Stimulated activated CD8-positive, alpha-beta memory T cell treated with anti-CD3 and anti-CD28 coated beads, Interleukin-15, amount 100 ng/mL, for 24 hours (primary cell): ENCODE results near the gene SLC25A45.
"Not testable (repeated sequence)": the region's sequence is repeated elsewhere in the genome, so short reads cannot be mapped to it uniquely, and the experiment has no call there.

Experiments used
- DNase-seq: peaks from one replicate; pipeline ENCODE4 v3.0.0-alpha.2; 2020; ENCODE audit warnings: low read depth

The SLC25A45 gene

DNA sequence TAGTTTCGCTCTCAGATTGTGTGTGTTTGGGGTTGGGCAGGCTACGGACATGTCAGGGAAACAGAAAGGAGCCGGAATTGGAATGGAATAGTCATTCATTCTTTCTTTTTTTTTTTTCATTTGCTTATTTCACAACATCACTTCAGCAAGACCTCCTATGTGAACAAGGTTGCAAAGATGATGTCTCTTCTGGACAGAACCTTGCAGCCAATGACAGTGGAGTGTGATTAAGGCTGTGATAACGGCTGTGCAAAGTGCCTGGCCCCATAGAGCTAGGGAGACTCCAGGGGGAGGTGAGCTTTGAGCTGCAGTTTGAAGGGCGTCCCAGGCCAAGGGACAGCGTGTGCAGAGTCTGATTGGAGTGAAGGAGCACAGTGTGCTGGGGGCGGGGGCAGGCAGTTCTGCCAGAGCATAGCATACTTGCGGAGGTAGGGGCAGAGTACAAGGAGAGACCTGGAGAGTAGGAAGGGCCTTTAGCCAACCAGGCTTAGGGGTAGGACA is 24.5 kb downstream of the SLC25A45 start:
- DNase-seq: no peak

DNA sequence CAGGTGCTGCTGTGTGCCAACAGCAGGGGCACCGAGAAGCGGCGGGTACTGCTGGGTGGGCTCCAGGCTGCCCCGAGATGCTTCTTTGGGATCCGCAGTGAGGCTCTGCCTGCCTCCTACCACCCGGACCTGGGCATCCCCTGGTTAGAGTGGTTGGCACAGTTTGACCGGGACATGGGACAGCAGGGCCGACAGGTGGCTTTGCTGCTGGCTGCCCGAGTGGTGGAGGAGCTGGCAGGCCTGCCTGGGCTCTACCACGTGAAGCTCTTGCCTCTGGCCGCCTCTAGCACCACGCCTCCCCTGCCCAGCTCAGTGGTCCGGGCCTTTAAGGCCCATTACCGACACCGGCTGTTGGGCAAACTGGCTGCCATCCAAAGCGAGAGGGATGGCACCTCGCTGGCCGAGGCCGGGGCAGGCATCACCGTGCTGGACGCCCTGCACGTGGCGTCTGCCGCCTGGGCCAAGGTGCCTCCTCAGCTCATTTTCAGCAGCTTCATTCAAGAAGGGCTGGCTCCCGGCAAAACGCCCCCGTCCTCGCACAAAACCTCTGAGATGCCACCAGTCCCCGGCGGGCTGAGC is 26.0 kb downstream of the SLC25A45 start:
- no peak for DNase-seq

- no peak for DNase-seq
These were observed 26.6 kb downstream of the SLC25A45 start for GRCh38 chr11:65355776-65356393.

GRCh38 chr11:65355013-65355775 is 27.3 kb downstream of the SLC25A45 start:
- no peak for DNase-seq

GRCh38 chr11:65354265-65355012 is 28.0 kb downstream of the SLC25A45 start, which contains the start of gene TIGD3:
TSS of gene TIGD3 (plus strand) at chr11:65354751. CDS start at chr11:65355809, 1,058 bp downstream.
- peak; percentile 91 for DNase-seq

DNA sequence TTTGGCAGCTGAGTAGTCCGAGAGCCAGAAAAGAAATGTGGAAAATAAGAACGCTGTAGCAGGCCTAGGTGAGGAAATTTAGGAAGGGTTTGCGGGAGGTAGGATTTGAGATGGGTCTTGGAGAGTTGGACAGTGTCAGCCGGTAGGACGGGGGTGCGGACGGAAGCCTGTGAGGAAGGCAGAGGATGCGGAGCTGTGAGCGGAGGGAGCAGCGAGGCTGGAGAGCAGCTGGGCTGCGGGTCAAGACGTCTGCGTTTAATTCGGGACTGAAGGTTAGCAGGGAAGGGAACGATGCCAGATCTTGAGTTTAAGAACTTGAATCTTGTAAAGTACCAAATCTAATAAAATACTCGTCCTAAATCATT is 28.6 kb downstream of the SLC25A45 start:
- DNase-seq: no peak

DNA sequence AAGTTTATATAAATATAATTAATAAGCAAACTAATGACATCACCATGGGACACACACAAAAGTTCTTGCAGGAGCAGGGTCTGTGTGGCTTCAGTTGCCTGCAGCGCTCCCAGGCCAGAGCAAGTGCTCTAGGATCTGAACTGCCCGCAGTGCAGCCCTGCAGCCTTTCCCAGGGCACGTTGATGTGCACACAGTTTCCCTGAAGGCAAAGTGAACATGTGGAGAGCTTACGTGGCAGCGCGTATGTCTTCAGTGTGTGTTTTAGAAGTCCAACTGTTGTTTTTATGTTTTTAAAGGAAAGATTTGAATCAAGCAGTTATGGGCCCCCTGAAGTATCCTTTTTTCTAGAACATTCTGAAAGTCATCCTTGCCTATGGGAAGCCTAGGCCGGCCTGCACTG is 29.1 kb downstream of the SLC25A45 start:
- DNase-seq: no peak

- no peak for DNase-seq
These were observed 29.7 kb downstream of the SLC25A45 start for GRCh38 chr11:65352783-65353182.

GRCh38 chr11:65351511-65351910 is 30.9 kb downstream of the SLC25A45 start:
- DNase-seq: no peak

GRCh38 chr11:65341856-65342255 is 40.6 kb downstream of the SLC25A45 start:
- DNase-seq: no peak

DNA sequence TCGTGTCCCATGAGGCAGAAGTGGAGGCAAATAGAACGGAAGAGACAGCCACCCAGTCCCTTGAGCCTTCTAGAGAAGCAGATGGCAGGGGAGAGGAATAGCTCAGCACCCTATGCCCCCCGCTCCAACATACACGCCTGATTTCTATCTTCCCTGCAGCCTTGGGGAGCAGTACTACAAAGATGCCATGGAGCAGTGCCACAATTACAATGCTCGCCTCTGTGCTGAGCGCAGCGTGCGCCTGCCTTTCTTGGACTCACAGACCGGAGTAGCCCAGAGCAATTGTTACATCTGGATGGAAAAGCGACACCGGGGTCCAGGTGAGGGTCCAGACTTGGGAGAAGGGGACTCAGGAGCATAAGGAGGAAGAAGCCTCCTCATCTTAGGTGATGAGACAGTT is 42.2 kb downstream of the SLC25A45 start:
- no peak for DNase-seq

DNA sequence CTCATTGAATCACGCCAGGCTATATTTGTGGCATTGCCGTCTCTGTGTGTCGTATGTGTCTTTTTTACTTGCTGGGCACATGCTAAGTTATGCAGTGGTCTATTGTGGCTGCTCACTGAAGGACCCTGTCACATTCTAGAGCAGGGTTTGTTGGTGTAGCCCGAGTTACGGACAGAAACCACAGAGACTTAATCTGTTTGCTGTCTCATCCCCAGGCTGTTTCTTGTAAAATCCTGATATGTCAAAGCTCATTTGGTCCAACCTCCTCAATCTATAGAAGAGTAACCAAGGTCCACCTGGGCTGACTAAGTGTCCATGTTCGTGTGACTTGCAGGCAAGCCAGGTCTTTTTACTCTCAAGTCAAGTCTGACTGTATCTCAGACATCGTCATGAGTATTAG is 43.8 kb downstream of the SLC25A45 start:
- DNase-seq: no peak

DNA sequence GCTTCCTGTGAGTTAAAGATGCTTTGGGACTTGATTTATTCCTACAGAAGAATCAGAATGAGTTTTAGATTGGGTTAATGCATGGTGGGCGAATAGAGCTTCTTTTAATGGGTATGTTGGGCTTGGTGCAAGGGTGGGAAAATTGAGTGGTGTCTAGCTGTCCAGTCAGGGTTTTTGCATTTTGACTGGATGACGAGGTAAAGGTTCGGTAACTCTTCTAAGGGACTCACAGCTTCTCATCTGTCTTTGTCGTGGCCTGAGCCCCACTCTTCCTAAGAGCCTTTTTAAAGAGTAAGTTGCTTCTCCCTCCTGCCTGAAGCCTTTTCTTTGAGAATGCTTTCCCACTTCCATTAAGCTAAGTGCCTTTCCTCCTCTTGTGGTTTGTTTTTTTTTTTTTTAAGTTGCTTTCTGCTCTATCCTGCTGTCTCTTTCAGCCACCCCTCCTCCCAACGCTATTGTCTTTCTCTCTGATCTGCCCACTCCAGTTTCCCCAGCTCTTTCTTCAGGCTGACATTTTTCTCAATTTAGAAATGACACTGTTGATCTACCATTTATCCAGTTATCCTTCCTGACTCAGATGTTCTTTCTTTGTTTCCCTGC is 47.6 kb downstream of the SLC25A45 start:
- DNase-seq: no peak

- DNase-seq: not testable (repeated sequence)
These were observed 49.9 kb downstream of the SLC25A45 start for GRCh38 chr11:65332591-65332990.

DNA sequence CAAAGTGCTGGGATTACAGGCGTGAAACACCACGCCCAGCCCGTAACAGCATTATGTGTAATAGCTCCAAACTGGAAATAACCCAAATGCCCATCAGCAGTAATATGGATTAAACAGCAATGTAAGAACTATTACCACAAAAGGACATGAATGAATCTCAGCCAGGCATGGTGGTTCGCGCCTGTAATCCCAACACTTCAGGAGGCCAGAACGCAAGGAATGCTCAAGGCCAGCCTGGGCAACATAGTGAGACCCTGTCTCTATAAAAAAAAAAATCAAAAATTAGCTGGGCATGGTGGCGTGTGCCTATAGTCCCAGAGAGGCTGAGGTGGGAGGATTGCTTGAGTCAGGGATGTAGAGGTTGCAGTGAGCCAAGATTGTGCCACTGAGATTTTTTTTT is 51.9 kb downstream of the SLC25A45 start:
- DNase-seq: no peak

DNA sequence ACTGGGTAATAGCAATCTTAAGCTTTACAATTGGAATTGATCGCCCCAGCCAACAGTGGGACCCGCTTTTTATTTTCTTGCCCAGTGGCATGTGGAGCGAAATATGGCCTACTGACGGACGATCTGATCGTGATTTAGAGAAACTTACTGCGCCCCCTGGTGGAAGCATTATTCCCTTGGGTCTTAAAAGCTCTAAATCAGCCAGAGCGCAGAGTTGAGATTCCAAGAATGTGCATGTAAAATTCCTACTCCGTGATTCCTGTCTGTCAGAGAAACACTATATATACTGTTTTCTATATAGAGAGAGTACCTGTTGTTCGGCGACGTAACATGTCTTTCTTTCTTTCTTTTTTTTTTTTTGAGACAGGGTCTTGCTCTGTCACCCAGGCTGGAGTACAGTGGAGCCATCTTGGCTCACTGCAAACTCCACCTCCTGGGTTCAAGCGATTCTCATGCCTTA is 52.5 kb downstream of the SLC25A45 start:
- peak; percentile 65 for DNase-seq

DNA sequence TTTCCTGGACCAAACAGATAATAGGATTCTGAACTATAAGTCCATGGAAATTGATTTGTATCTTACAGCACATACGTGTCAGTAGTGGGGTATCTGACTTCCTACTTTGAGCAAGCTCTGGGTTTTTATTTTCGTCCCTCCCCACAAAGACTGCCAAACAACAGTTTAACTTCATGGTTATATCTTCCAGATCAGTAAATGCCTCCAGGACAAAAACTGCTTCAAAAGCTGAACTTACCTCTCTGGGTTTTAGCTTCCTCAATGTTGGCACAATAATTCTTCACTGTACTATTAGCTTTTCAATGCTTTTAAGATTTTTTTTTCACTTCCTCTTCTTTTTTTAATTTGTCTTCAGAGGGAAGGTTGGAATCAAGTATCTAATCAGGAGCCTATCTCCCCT is 53.0 kb downstream of the SLC25A45 start:
- no peak for DNase-seq

DNA sequence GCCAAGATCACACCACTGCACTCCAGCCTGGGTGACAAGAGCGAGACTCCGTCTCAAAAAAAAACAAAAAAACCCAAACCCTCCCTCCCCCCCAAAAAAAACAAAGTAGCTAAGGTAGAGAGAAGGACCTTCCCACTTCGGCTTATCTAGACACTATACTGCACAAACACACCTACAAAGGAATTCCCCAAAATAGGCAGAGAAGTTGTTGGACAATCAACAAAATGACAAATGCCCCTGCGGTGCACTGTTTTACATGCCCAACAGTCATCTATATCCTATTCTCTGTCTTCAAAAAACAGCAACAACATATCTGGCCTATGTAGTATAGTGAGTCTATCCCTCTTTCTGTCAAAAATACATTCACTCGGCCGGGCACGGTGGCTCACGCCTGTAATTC is 55.4 kb downstream of the SLC25A45 start:
- DNase-seq: no peak

- no peak for DNase-seq
These were observed 57.0 kb downstream of the SLC25A45 start for GRCh38 chr11:65325435-65325834.
